H1 (cell line): ENCODE measurements around the gene LIMS1.
"Not testable (repeated sequence)": the region's sequence is repeated elsewhere in the genome, so short reads cannot be mapped to it uniquely, and the experiment has no call there.

ENCODE experiments used
- CEBPB ChIP-seq: IDR thresholded peaks from 2 replicates; pipeline ENCODE4 v1.6.1; 2012; ENCODE audit warnings: low read depth, low read length
- E2F6 ChIP-seq: IDR thresholded peaks from 2 replicates; pipeline ENCODE4 v1.6.1; 2012; ENCODE audit warnings: inconsistent platforms
- EZH2 ChIP-seq: fragments of 200-600 bp; sonication (generic); IDR thresholded peaks from 2 replicates; pipeline ENCODE4 v1.7.1; 2012; ENCODE audit warnings: low read depth, mild to moderate bottlenecking, moderate library complexity, low read length, inconsistent platforms; ENCODE audit not compliant: severe bottlenecking
- TCF12 ChIP-seq: IDR thresholded peaks from 2 replicates; pipeline ENCODE4 v1.6.1; 2011; ENCODE audit warnings: low read depth, mild to moderate bottlenecking, low read length

- TF ChIP-seq CEBPB, E2F6, EZH2, TCF12: not testable (repeated sequence)
Observed at GRCh38 chr2:108667140-108667539, 132.9 kb downstream of the LIMS1 start.
